SH-SY5Y (cell line): ENCODE results near the gene MFF.

Experiments used
- GATA2 ChIP-seq: IDR thresholded peaks from 2 replicates; pipeline ENCODE4 v1.6.1; 2011; ENCODE audit warnings: mild to moderate bottlenecking, low read depth, low read length
- GATA3 ChIP-seq: IDR thresholded peaks from 2 replicates; pipeline ENCODE4 v1.6.1; 2011; ENCODE audit warnings: low read depth, mild to moderate bottlenecking, low read length, moderate library complexity

DNA sequence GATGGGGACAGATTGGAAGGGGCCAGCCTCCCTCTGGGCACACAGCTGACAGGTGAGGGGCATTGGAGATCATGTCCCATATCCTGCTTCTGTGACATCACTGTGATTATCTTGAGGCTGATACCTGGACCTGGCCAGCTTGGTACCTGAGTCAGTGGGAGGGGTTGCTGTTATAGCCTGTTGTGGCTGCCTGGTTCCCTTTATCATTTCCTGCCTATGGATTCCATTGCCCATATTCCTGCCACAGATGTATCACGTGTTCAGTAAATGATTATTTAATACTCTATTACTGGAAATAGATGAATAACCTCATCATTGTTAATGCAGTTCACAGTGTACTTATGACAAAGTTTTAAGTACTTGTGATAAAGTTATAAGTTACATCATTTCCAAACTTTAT is 70.5 kb downstream of the MFF start:
- TF ChIP-seq GATA2 = no peak
- TF ChIP-seq GATA3 = no peak
